Measurements from ENCODE around the gene PICALM. TPM values are rescaled to one million over a fixed set of nuclear protein-coding genes. Genes with fewer than 3 reads are reported as not detected.

The PICALM gene
- polyA plus RNA-seq, 3 donors, result 62.4 to 241 (median 81.0) TPM

DNA sequence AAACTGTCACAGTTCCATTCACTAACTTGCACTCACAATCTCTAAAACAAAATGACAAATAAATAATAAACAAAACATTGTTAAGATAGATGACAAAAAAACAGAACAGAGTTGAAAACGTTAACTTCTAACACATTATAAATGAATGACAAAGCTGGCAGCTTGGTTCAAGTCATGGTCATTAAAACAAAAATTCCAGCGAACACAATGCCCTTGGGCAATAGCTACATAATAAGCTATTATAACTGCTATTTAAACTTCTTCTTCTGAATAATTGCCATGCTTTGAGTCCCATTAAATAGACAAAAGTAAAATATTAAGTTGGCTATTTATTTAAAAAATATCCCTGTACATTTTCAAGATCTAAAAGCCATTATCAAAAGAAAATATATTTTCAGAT is 54.7 kb downstream of the PICALM start:
- Histone ChIP-seq H3K4me3 (replicated peaks in 1 of 3; ENCODE audit: low read depth in 2 of 3, low read length in 3 of 3) (no peak overlapping the region), H4K20me1 (ENCODE audit: insufficient read depth, low read length) (peaks cover 100% of the 10 kb centered on the region), H3K27me3 (ENCODE audit: control insufficient read depth in 2 of 2, insufficient read depth in 2 of 2, low read length in 2 of 2) (no peaks in the 10 kb centered on the region), H3K9me3 (replicated peaks in 1 of 2; ENCODE audit: control insufficient read depth in 1 of 2, insufficient read depth in 1 of 2, low read length in 2 of 2) (no peaks in the 10 kb centered on the region), H3K79me2 (ENCODE audit: insufficient read depth, low read length) (peaks cover 91% of the 10 kb centered on the region), H3K36me3 (replicated peaks in 1 of 2; ENCODE audit: control insufficient read depth in 1 of 2, insufficient read depth in 2 of 2, low read length in 2 of 2) (peaks cover 94 to 99% of the 10 kb centered on the region in 2 donors), H3K27ac (ENCODE audit: low read depth in 1 of 2, low read length in 2 of 2) (peak overlapping the region in 1 of 2 donors; percentile 62), H3K9ac (ENCODE audit: insufficient read depth, low read length, poor library complexity, severe bottlenecking) (no peak overlapping the region), H3K4me1 (ENCODE audit: control insufficient read depth in 1 of 2, insufficient read depth in 2 of 2, low read length in 2 of 2) (no peaks in the 10 kb centered on the region), H3K4me2 (replicated peaks; ENCODE audit: extremely low read depth, low read length, poor library complexity, severe bottlenecking) (no peak overlapping the region), H2AFZ (ENCODE audit: insufficient read depth, low read depth, low read length, poor library complexity, severe bottlenecking) (no peak overlapping the region)
- no peak for DNase-seq
- Mint-ChIP-seq H3K27ac (peak overlapping the region in 1 of 7 donors; percentile 21), H3K4me1 (peaks cover 4% of the 10 kb centered on the region), H3K36me3 (peaks cover 65 to 90% of the 10 kb centered on the region in 2 donors), H3K4me3 (no peak overlapping the region), H3K9me3 (peaks cover 0 to 2% (median 0%) of the 10 kb centered on the region in 7 donors), H3K27me3 (ENCODE audit: low read depth in 3 of 3) (no peaks in the 10 kb centered on the region)
- intact Hi-C loops (cut with micrococcal nuclease), result loop anchor here in 1 of 2 donors (10.0 kb wide), 1 partner anchor 49 kb away; no protein-coding TSS in a partner anchor
- no CpG with 5 or more reads among the region's 2 CpGs for WGBS (ENCODE audit: insufficient coverage)
- TF ChIP-seq, protein P1, sequence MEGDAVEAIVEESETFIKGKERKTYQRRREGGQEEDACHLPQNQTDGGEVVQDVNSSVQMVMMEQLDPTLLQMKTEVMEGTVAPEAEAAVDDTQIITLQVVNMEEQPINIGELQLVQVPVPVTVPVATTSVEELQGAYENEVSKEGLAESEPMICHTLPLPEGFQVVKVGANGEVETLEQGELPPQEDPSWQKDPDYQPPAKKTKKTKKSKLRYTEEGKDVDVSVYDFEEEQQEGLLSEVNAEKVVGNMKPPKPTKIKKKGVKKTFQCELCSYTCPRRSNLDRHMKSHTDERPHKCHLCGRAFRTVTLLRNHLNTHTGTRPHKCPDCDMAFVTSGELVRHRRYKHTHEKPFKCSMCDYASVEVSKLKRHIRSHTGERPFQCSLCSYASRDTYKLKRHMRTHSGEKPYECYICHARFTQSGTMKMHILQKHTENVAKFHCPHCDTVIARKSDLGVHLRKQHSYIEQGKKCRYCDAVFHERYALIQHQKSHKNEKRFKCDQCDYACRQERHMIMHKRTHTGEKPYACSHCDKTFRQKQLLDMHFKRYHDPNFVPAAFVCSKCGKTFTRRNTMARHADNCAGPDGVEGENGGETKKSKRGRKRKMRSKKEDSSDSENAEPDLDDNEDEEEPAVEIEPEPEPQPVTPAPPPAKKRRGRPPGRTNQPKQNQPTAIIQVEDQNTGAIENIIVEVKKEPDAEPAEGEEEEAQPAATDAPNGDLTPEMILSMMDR (IDR thresholded peaks at IDR 0.05), result no peak

- TF ChIP-seq, protein P1 (IDR thresholded peaks at IDR 0.05), result no peak
- peak overlapping the region in 1 of 2 donors; percentile 19 for H3K27ac ChIP-seq (ENCODE audit: low read depth in 1 of 2, low read length in 2 of 2)
- H3K27me3 ChIP-seq (ENCODE audit: control insufficient read depth in 2 of 2, insufficient read depth in 2 of 2, low read length in 2 of 2), result no peaks in the 10 kb centered on the region
- peaks cover 0 to 2% (median 0%) of the 10 kb centered on the region in 7 donors for H3K9me3 Mint-ChIP-seq
- no peak for DNase-seq
- no peaks in the 10 kb centered on the region for H3K4me1 ChIP-seq (ENCODE audit: control insufficient read depth in 1 of 2, insufficient read depth in 2 of 2, low read length in 2 of 2)
- H3K4me2 ChIP-seq (replicated peaks; ENCODE audit: extremely low read depth, low read length, poor library complexity, severe bottlenecking), result no peak overlapping the region
- peaks cover 65 to 91% of the 10 kb centered on the region in 2 donors for H3K36me3 Mint-ChIP-seq
- peaks cover 92 to 99% of the 10 kb centered on the region in 2 donors for H3K36me3 ChIP-seq (replicated peaks in 1 of 2; ENCODE audit: control insufficient read depth in 1 of 2, insufficient read depth in 2 of 2, low read length in 2 of 2)
- H3K4me3 ChIP-seq (replicated peaks in 1 of 3; ENCODE audit: low read depth in 2 of 3, low read length in 3 of 3), result no peak overlapping the region
- H3K9me3 ChIP-seq (replicated peaks in 1 of 2; ENCODE audit: control insufficient read depth in 1 of 2, insufficient read depth in 1 of 2, low read length in 2 of 2), result no peaks in the 10 kb centered on the region
- H3K4me1 Mint-ChIP-seq, result peaks cover 4% of the 10 kb centered on the region
- no peak overlapping the region for H3K9ac ChIP-seq (ENCODE audit: insufficient read depth, low read length, poor library complexity, severe bottlenecking)
- peaks cover 87% of the 10 kb centered on the region for H3K79me2 ChIP-seq (ENCODE audit: insufficient read depth, low read length)
- peaks cover 100% of the 10 kb centered on the region for H4K20me1 ChIP-seq (ENCODE audit: insufficient read depth, low read length)
- H3K27me3 Mint-ChIP-seq (ENCODE audit: low read depth in 3 of 3), result no peaks in the 10 kb centered on the region
- no peak overlapping the region for H2AFZ ChIP-seq (ENCODE audit: insufficient read depth, low read depth, low read length, poor library complexity, severe bottlenecking)
- H3K27ac Mint-ChIP-seq, result peak overlapping the region in 1 of 7 donors; percentile 26
- no peak overlapping the region for H3K4me3 Mint-ChIP-seq
- intact Hi-C loops (cut with micrococcal nuclease), result loop anchor here in 1 of 2 donors (10.0 kb wide), 1 partner anchor 49 kb away; no protein-coding TSS in a partner anchor
Measured at GRCh38 chr11:86013713-86014112, 55.2 kb downstream of the PICALM start.
